ENCODE data around the gene TARBP1. TPM values are rescaled to one million over a fixed set of nuclear protein-coding genes. Genes with fewer than 3 reads are reported as not detected.

The TARBP1 gene
- total RNA-seq, 1 donor from 2014 or later = 59.9 TPM

DNA sequence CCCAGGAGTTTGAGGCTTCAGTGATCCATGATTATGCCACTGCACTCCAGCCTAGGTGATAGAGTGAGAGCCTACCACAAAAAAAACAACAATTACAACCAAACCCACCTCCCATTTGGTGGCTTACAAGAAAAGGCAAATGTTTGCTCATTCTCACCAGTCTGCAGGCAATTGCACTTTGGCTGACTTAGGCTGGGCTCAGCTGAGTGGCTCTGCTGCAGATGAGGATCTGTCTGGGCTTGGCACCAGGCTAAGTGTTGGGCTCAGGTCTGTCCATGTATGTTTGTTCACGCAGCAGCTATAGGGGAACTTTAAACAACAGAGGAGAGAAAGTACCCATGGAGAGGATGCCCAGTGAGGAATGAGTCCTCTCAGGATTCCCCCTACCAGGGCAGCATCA, 133.7 kb downstream of the TARBP1 start:
- DNase-seq (ENCODE audit: low spot score) = no peak

DNA sequence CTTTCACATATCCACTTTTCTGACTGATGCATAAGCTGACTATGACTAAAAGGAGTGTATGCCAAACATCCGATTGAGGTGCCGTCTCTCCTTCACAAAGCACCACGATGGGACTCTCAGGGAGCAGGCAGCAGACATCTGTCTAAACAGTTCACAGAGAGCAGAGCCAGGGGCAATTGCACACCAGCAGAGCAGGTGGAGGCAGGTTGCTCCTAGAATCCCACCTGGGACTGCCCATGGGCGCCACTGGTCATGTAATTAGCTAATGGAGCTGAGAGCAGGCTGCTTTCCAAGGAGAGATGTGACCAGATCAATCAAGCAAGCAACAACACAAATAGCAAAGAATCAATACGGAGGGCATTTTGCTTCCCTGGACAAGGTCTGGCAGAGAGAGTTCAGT, 136.2 kb downstream of the TARBP1 start:
- no peak for DNase-seq (ENCODE audit: low spot score)

Other genes starting within 250 kb of the TARBP1 start
- gene COA6, start 105.7 kb downstream of the TARBP1 start, total RNA-seq = 18.2 TPM
- 118 TPM for gene IRF2BP2, start 131.0 kb upstream of the TARBP1 start, total RNA-seq

Data from ureter (tissue), 1 donor.